K562 (cell line): Measurements from ENCODE around the gene SYPL2. TPM values are rescaled to one million over a fixed set of nuclear protein-coding genes. Genes with fewer than 3 reads are reported as not detected.

Experiments
- BACH1 ChIP-seq: fragments of 200-800 bp; sonication (Bioruptor generic); IDR thresholded peaks from 2 replicates; pipeline ENCODE4 v1.6.1; 2016; ENCODE audit warnings: missing genetic modification characterization, missing compliant biosample characterization
- CTBP1 ChIP-seq: fragments of 450-650 bp; IDR thresholded peaks from 2 replicates; pipeline ENCODE4 v1.6.1; 2016; ENCODE audit warnings: borderline replicate concordance
- E4F1 ChIP-seq: fragments of 250-450 bp; sonication (Bioruptor Pico); IDR thresholded peaks from 2 replicates; pipeline ENCODE4 v1.5.0; 2021; ENCODE audit warnings: mild to moderate bottlenecking, borderline replicate concordance
- EGR1 ChIP-seq: fragments of 450-650 bp; conservative IDR thresholded peaks from 2 replicates; pipeline ENCODE4 v1.6.1; 2017; ENCODE audit warnings: mild to moderate bottlenecking
- ESRRB ChIP-seq: fragments of 250-450 bp; sonication (Bioruptor Pico); IDR thresholded peaks from 2 replicates; pipeline ENCODE4 v1.5.0; 2020; ENCODE audit warnings: mild to moderate bottlenecking, moderate library complexity, borderline replicate concordance
- GATAD2A ChIP-seq: fragments of 450-650 bp; IDR thresholded peaks from 2 replicates; pipeline ENCODE4 v1.6.1; 2017
- HDAC3 ChIP-seq: fragments of 450-650 bp; IDR thresholded peaks from 2 replicates; pipeline ENCODE4 v1.6.1; 2018; ENCODE audit warnings: borderline replicate concordance, mild to moderate bottlenecking, moderate library complexity; ENCODE audit not compliant: partially characterized antibody
- HDGF ChIP-seq: fragments of 450-650 bp; IDR thresholded peaks from 2 replicates; pipeline ENCODE4 v1.6.1; 2016
- HNRNPH1 ChIP-seq: fragments of 200-400 bp; formaldehyde crosslinking; optimal IDR thresholded peaks from 2 replicates; pipeline ENCODE3; 2017; ENCODE audit warnings: low read depth, mild to moderate bottlenecking, low read length, moderate library complexity
- HNRNPK ChIP-seq: fragments of 200-400 bp; formaldehyde crosslinking; IDR thresholded peaks from one replicate; pipeline ENCODE4 v1.6.1; 2018; ENCODE audit warnings: mild to moderate bottlenecking, low read depth, low read length; ENCODE audit not compliant: poor library complexity, severe bottlenecking
- HNRNPLL ChIP-seq: fragments of 200-400 bp; formaldehyde crosslinking; IDR thresholded peaks from 2 replicates; pipeline ENCODE4 v1.6.1; 2017; ENCODE audit warnings: low read length, low read depth, mild to moderate bottlenecking; ENCODE audit not compliant: poor library complexity, severe bottlenecking
- MAX ChIP-seq: sonication (generic); formaldehyde crosslinking; IDR thresholded peaks from 2 replicates; pipeline ENCODE4 v1.9.0; 2022; ENCODE audit warnings: mild to moderate bottlenecking, missing genetic modification reagents
- MNT ChIP-seq, 2 experiments: fragments of 450-650 bp; conservative IDR thresholded peaks; 2 replicates each; pipeline ENCODE4 v1.6.1; 2017; ENCODE audit warnings: mild to moderate bottlenecking in 2 of 2, moderate library complexity in 2 of 2
- MXD1 ChIP-seq: fragments of 250-450 bp; sonication (Bioruptor Pico); IDR thresholded peaks from 2 replicates; pipeline ENCODE4 v1.8.0; 2021; ENCODE audit warnings: borderline replicate concordance, mild to moderate bottlenecking, moderate library complexity; ENCODE audit not compliant: poor library complexity, severe bottlenecking
- ZFP91 ChIP-seq: sonication (generic); formaldehyde crosslinking; IDR thresholded peaks from 2 replicates; pipeline ENCODE4 v1.8.0; 2022; ENCODE audit warnings: mild to moderate bottlenecking, missing genetic modification reagents
- ZNF512 ChIP-seq: IDR thresholded peaks from 2 replicates; pipeline ENCODE4 v1.6.1; 2016; ENCODE audit warnings: missing genetic modification characterization, missing compliant biosample characterization
- ZNF778 ChIP-seq: fragments of 450-650 bp; formaldehyde crosslinking; IDR thresholded peaks from 2 replicates; pipeline ENCODE4 v1.4.0; 2020; ENCODE audit warnings: mild to moderate bottlenecking, moderate library complexity
- ZNF785 ChIP-seq: fragments of 250-450 bp; sonication (Bioruptor Pico); IDR thresholded peaks from 2 replicates; pipeline ENCODE4 v1.4.0; 2020; ENCODE audit warnings: mild to moderate bottlenecking
- polyA plus RNA-seq, 8 experiments: library from polyadenylated mRNA; depleted of rRNA in 4 of 8; stranded (reverse) in 5 of 8; unstranded in 3 of 8; fragments of >200 nt; fragmentation: Nextera tagmentation in 2 of 8; fragmentation: Illumina TruSeq in 1 of 8; extraction: Ambion mirVana in 2 of 8; extraction: Trizol in 1 of 8; gene quantifications; 2 replicates each; pipeline versions ENCODE4 v1.2.1 to v1.2.3, GENCODE V29; 2011 to 2014; ENCODE audit warnings: inconsistent platforms in 1 of 8, missing spikeins in 1 of 8
- total RNA-seq, 7 experiments: library from RNA; depleted of rRNA in 6 of 7; stranded (reverse); fragments of >200 nt in 6 of 7; fragmentation: Illumina TruSeq in 2 of 7; extraction: Trizol in 2 of 7; gene quantifications; 2 replicates each; pipeline versions ENCODE4 v1.2.1 to v1.2.3, GENCODE V29; 2011 to 2021; ENCODE audit warnings: low replicate concordance in 1 of 7

SYPL2 gene
- total and polyA plus RNA-seq, 9 of the 15 experiments (the other 6 are each of a cell fraction or from before 2014, with no cell fraction given) = 0.03 to 0.20 (median 0.07) TPM; not detected in 2

- TF ChIP-seq BACH1 (tag) (no peak), MNT (conservative IDR thresholded peaks at IDR 0.05) (peak in 1 of 2 experiments; percentile 44; a peak in 2 of 4 replicates), ZNF512 (tag) (no peak), ESRRB (CRISPR knock-in tag) (no peak), E4F1 (no peak), EGR1 (no peak), ZFP91 (CRISPR knock-in tag) (no peak), HDGF (peak; percentile 98), HNRNPLL (no peak), HNRNPH1 (no peak), ZNF778 (CRISPR knock-in tag) (no peak), MXD1 (CRISPR knock-in tag) (no peak), CTBP1 (no peak), HNRNPK (no peak), HDAC3 (no peak), MAX (CRISPR knock-in tag) (no peak; the same call in none of the 2 replicates), ZNF785 (CRISPR knock-in tag) (no peak), GATAD2A (0 out of 2 replicates have a peak, but pooled peaks have one; percentile 5)
These were observed 18.2 kb downstream of the SYPL2 start (continued) for GRCh38 chr1:109484519-109484975.
